GM23338 (cell line): Measurements from ENCODE around the gene ULK4.

Experiments used
- CREB1 ChIP-seq: fragments of 250-450 bp; sonication (Bioruptor Pico); IDR thresholded peaks from 2 replicates; pipeline ENCODE4 v1.5.0; 2020; ENCODE audit warnings: low read depth, mild to moderate bottlenecking, moderate library complexity
- EZH2 ChIP-seq: fragments of 200-600 bp; sonication (generic); IDR thresholded peaks from one replicate; pipeline ENCODE4 v1.8.0; 2017; ENCODE audit warnings: antibody characterized with exemption, mild to moderate bottlenecking, low read depth; ENCODE audit not compliant: unreplicated experiment
- EZH2phosphoT487 ChIP-seq: fragments of 200-600 bp; sonication (generic); IDR thresholded peaks from one replicate; pipeline ENCODE4 v1.8.1; 2018; ENCODE audit warnings: antibody characterized with exemption; ENCODE audit not compliant: unreplicated experiment
- JUNB ChIP-seq: IDR thresholded peaks from one replicate; pipeline ENCODE4 v1.6.1; 2016; ENCODE audit warnings: antibody characterized with exemption; ENCODE audit not compliant: unreplicated experiment
- NANOG ChIP-seq: IDR thresholded peaks from 2 replicates; pipeline ENCODE4 v1.6.1; 2016; ENCODE audit warnings: antibody characterized with exemption, borderline replicate concordance
- POLR2AphosphoS5 ChIP-seq: IDR thresholded peaks from 2 replicates; pipeline ENCODE4 v1.6.1; 2016; ENCODE audit warnings: antibody characterized with exemption, low read depth
- STAT1 ChIP-seq: IDR thresholded peaks from one replicate; pipeline ENCODE4 v1.6.1; 2016; ENCODE audit warnings: antibody characterized with exemption; ENCODE audit not compliant: unreplicated experiment
- ZNF114 ChIP-seq: fragments of 250-450 bp; sonication (Bioruptor Pico); IDR thresholded peaks from 2 replicates; pipeline ENCODE4 v1.5.0; 2020; ENCODE audit warnings: mild to moderate bottlenecking, moderate library complexity
- TF ChIP-seq, protein P1 (sequence below), 2 experiments: fragments of 200-600 bp in 1 of 2; sonication (generic) in 1 of 2; conservative IDR thresholded peaks; 2 replicates each; pipeline versions ENCODE4 v1.5.1 to v1.6.1; 2016 to 2017; ENCODE audit warnings: antibody characterized with exemption in 2 of 2, low read depth in 2 of 2, mild to moderate bottlenecking in 2 of 2, moderate library complexity in 1 of 2
- TF ChIP-seq, protein P2 (sequence below): IDR thresholded peaks from one replicate; pipeline ENCODE4 v1.6.1; 2018; ENCODE audit warnings: antibody characterized with exemption; ENCODE audit not compliant: unreplicated experiment
- TF ChIP-seq, protein P3 (sequence below): IDR thresholded peaks from 2 replicates; pipeline ENCODE4 v1.6.1; 2016; ENCODE audit warnings: antibody characterized with exemption

DNA sequence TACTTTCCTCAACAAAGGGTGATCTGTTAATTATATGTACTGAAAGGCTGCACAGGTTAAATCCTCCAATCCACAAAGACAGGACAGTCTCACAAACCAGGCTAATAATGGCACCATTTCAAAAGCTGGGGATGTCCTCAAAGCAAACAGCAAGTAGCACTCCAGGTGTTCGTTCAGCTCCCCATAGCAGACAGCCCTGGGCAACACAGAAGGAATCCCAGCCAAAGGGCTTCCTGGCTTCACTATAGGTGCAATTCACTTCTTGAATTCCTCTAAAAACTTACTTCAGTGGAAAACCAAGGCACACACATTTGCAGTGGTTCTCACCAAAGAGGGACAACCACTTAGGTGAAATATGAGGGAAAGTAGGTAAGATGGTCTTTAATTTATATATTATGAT, 595.9 kb downstream of the ULK4 start:
- TF ChIP-seq, protein P1, sequence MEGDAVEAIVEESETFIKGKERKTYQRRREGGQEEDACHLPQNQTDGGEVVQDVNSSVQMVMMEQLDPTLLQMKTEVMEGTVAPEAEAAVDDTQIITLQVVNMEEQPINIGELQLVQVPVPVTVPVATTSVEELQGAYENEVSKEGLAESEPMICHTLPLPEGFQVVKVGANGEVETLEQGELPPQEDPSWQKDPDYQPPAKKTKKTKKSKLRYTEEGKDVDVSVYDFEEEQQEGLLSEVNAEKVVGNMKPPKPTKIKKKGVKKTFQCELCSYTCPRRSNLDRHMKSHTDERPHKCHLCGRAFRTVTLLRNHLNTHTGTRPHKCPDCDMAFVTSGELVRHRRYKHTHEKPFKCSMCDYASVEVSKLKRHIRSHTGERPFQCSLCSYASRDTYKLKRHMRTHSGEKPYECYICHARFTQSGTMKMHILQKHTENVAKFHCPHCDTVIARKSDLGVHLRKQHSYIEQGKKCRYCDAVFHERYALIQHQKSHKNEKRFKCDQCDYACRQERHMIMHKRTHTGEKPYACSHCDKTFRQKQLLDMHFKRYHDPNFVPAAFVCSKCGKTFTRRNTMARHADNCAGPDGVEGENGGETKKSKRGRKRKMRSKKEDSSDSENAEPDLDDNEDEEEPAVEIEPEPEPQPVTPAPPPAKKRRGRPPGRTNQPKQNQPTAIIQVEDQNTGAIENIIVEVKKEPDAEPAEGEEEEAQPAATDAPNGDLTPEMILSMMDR (conservative IDR thresholded peaks at IDR 0.05; ENCODE audit: low read depth in 2 of 2), result no peak
- TF ChIP-seq POLR2AphosphoS5 (no peak), EZH2phosphoT487 (no peak), EZH2 (no peak), CREB1 (CRISPR knock-in tag) (no peak), JUNB (no peak), ZNF114 (no peak), STAT1 (no peak), NANOG (no peak)
- TF ChIP-seq, protein P2, sequence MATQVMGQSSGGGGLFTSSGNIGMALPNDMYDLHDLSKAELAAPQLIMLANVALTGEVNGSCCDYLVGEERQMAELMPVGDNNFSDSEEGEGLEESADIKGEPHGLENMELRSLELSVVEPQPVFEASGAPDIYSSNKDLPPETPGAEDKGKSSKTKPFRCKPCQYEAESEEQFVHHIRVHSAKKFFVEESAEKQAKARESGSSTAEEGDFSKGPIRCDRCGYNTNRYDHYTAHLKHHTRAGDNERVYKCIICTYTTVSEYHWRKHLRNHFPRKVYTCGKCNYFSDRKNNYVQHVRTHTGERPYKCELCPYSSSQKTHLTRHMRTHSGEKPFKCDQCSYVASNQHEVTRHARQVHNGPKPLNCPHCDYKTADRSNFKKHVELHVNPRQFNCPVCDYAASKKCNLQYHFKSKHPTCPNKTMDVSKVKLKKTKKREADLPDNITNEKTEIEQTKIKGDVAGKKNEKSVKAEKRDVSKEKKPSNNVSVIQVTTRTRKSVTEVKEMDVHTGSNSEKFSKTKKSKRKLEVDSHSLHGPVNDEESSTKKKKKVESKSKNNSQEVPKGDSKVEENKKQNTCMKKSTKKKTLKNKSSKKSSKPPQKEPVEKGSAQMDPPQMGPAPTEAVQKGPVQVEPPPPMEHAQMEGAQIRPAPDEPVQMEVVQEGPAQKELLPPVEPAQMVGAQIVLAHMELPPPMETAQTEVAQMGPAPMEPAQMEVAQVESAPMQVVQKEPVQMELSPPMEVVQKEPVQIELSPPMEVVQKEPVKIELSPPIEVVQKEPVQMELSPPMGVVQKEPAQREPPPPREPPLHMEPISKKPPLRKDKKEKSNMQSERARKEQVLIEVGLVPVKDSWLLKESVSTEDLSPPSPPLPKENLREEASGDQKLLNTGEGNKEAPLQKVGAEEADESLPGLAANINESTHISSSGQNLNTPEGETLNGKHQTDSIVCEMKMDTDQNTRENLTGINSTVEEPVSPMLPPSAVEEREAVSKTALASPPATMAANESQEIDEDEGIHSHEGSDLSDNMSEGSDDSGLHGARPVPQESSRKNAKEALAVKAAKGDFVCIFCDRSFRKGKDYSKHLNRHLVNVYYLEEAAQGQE, result no peak
- TF ChIP-seq, protein P3, sequence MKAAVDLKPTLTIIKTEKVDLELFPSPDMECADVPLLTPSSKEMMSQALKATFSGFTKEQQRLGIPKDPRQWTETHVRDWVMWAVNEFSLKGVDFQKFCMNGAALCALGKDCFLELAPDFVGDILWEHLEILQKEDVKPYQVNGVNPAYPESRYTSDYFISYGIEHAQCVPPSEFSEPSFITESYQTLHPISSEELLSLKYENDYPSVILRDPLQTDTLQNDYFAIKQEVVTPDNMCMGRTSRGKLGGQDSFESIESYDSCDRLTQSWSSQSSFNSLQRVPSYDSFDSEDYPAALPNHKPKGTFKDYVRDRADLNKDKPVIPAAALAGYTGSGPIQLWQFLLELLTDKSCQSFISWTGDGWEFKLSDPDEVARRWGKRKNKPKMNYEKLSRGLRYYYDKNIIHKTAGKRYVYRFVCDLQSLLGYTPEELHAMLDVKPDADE, result no peak
